GM13977 (cell line): ENCODE results near the gene APBA1.

Experiments used
- DNase-seq: peaks from one replicate; pipeline ENCODE4 v3.0.0; 2012; ENCODE audit warnings: low spot score
- in situ Hi-C: fragments of 300-500 bp; cut with MboI; formaldehyde crosslinking; loops from one replicate; pipeline ENCODE4 v1.12.0; 2022; ENCODE audit warnings: low sequenced_read_pairs, low pct_unique_long_range_greater_than_20kb, mixed read lengths, inconsistent platforms; ENCODE audit not compliant: unreplicated experiment
- TF ChIP-seq, protein P1 (sequence below): IDR thresholded peaks from 2 replicates; pipeline ENCODE4 v1.5.1; 2012; ENCODE audit warnings: mild to moderate bottlenecking, control low read depth; ENCODE audit not compliant: insufficient read depth; ENCODE audit errors: extremely low read depth, missing control alignments

APBA1 gene

DNA sequence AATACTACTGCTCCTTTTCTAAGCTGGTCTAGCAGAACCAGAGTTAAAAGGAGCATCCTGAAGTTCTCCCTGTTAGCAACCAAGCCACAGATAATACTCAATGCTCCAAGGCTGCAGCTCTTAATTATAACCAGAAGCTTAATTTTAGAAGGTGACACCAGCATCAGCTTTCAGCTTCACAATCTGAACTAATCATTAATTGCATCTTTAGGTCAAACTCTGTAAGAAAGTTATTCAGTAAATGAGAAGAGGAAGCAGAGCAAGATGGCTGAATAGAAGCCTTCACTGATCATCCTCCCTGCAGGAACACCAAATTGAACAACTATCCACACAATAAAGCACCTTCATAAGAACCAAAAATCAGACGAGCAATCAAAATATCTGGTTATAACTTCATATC, 38.5 kb downstream of the APBA1 start:
- no peak for DNase-seq
- TF ChIP-seq, protein P1, sequence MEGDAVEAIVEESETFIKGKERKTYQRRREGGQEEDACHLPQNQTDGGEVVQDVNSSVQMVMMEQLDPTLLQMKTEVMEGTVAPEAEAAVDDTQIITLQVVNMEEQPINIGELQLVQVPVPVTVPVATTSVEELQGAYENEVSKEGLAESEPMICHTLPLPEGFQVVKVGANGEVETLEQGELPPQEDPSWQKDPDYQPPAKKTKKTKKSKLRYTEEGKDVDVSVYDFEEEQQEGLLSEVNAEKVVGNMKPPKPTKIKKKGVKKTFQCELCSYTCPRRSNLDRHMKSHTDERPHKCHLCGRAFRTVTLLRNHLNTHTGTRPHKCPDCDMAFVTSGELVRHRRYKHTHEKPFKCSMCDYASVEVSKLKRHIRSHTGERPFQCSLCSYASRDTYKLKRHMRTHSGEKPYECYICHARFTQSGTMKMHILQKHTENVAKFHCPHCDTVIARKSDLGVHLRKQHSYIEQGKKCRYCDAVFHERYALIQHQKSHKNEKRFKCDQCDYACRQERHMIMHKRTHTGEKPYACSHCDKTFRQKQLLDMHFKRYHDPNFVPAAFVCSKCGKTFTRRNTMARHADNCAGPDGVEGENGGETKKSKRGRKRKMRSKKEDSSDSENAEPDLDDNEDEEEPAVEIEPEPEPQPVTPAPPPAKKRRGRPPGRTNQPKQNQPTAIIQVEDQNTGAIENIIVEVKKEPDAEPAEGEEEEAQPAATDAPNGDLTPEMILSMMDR: no peak
- in situ Hi-C loops: no loop called here

DNA sequence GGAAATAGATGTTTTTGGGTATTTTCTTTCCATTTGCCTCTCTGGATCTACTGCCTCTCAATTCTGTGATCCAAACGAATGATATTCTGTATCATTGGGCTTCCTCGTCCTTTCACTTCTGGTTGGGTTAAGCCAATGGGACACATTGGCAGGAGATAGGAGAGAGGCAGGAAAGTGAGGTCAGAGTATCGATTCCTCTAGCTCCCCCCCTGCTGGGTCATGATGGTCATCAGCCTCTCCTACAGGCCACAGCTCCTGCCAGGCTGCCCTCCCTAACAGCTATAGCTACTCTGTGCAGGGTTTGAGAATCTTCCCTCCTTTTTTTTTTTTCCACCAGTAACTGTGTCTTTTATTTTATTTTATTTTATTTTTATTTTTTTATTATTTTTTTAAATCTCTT, 39.4 kb downstream of the APBA1 start:
- TF ChIP-seq, protein P1: no peak
- in situ Hi-C loops: no loop called here
- no peak for DNase-seq

GRCh38 chr9:69627281-69627680, 44.9 kb downstream of the APBA1 start:
- TF ChIP-seq, protein P1: no peak
- in situ Hi-C loops: no loop called here
- DNase-seq: no peak

DNA sequence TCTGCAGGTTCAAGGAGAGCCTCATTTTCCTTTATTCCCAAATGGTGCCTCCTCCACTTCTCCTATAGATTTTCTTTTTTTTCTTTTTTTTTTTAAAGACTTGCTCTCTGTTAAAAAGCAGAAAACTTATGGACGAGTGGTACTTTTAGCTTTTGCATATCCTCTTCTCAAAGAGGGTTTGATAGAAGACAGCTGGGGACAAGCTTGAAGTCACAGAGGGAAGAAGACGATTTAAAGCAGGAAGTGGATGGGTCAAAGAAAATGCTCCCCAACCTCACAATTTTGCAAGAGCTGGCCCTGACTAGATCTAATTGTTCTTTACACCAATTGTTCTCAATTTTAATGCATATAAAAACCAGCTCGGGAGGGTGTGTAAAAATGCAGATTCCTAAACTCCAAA, 48.9 kb downstream of the APBA1 start:
- in situ Hi-C loops: no loop called here
- no peak for DNase-seq
- TF ChIP-seq, protein P1: no peak

- TF ChIP-seq, protein P1: no peak
- DNase-seq: no peak
- in situ Hi-C loops: no loop called here
Measured at GRCh38 chr9:69622676-69623075, 49.5 kb downstream of the APBA1 start.

GRCh38 chr9:69621730-69622460, 50.3 kb downstream of the APBA1 start:
- in situ Hi-C loops: no loop called here
- no peak for DNase-seq
- TF ChIP-seq, protein P1: no peak
